Panc1 (cell line): ENCODE data around the gene UST.

ENCODE experiments used
- POLR2AphosphoS5 ChIP-seq: IDR thresholded peaks from 2 replicates; pipeline ENCODE4 v1.6.1; 2012; ENCODE audit warnings: mild to moderate bottlenecking, low read depth, low read length, moderate library complexity
- SIN3A ChIP-seq: IDR thresholded peaks from 2 replicates; pipeline ENCODE4 v1.6.1; 2012; ENCODE audit warnings: low read depth, mild to moderate bottlenecking, low read length, moderate library complexity, borderline replicate concordance; ENCODE audit not compliant: insufficient read depth
- TCF7L2 ChIP-seq: IDR thresholded peaks from 2 replicates; pipeline ENCODE4 v1.6.1; 2011; ENCODE audit warnings: mild to moderate bottlenecking, low read depth, low read length, inconsistent platforms
- TF ChIP-seq, protein P1 (sequence below): fragments of 450-650 bp; IDR thresholded peaks from 2 replicates; pipeline ENCODE4 v1.5.1; 2017; ENCODE audit warnings: mild to moderate bottlenecking
- TF ChIP-seq, protein P2 (sequence below), 2 experiments: IDR thresholded peaks; 2 replicates each; pipeline ENCODE4 v1.6.1; 2011 to 2012; ENCODE audit warnings: low read depth in 2 of 2, control low read depth in 1 of 2, low read length in 1 of 2, mild to moderate bottlenecking in 1 of 2, moderate library complexity in 1 of 2; ENCODE audit not compliant: insufficient read depth in 1 of 2

DNA sequence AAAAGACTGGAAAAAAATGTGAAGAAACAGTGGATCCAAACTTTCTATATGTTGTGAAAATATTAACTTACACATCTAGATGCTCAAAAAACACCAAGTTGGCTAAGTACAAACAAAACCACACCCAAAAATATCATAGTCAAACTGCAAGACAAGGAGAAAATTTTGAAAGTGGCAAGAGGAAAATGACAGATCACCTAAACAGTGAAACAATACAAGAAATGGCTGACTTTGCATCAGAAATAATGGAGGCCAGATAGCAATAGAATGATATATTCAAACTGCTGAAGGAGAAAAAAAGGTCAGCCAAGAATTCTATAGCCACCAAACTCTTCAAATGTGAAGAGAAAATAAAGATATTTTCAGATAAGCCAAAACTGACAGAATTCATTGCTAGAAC is 22.4 kb upstream of the UST start:
- TF ChIP-seq, protein P1, sequence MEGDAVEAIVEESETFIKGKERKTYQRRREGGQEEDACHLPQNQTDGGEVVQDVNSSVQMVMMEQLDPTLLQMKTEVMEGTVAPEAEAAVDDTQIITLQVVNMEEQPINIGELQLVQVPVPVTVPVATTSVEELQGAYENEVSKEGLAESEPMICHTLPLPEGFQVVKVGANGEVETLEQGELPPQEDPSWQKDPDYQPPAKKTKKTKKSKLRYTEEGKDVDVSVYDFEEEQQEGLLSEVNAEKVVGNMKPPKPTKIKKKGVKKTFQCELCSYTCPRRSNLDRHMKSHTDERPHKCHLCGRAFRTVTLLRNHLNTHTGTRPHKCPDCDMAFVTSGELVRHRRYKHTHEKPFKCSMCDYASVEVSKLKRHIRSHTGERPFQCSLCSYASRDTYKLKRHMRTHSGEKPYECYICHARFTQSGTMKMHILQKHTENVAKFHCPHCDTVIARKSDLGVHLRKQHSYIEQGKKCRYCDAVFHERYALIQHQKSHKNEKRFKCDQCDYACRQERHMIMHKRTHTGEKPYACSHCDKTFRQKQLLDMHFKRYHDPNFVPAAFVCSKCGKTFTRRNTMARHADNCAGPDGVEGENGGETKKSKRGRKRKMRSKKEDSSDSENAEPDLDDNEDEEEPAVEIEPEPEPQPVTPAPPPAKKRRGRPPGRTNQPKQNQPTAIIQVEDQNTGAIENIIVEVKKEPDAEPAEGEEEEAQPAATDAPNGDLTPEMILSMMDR, result no peak
- TF ChIP-seq POLR2AphosphoS5, result no peak
- TF ChIP-seq SIN3A, result no peak
- TF ChIP-seq, protein P2, sequence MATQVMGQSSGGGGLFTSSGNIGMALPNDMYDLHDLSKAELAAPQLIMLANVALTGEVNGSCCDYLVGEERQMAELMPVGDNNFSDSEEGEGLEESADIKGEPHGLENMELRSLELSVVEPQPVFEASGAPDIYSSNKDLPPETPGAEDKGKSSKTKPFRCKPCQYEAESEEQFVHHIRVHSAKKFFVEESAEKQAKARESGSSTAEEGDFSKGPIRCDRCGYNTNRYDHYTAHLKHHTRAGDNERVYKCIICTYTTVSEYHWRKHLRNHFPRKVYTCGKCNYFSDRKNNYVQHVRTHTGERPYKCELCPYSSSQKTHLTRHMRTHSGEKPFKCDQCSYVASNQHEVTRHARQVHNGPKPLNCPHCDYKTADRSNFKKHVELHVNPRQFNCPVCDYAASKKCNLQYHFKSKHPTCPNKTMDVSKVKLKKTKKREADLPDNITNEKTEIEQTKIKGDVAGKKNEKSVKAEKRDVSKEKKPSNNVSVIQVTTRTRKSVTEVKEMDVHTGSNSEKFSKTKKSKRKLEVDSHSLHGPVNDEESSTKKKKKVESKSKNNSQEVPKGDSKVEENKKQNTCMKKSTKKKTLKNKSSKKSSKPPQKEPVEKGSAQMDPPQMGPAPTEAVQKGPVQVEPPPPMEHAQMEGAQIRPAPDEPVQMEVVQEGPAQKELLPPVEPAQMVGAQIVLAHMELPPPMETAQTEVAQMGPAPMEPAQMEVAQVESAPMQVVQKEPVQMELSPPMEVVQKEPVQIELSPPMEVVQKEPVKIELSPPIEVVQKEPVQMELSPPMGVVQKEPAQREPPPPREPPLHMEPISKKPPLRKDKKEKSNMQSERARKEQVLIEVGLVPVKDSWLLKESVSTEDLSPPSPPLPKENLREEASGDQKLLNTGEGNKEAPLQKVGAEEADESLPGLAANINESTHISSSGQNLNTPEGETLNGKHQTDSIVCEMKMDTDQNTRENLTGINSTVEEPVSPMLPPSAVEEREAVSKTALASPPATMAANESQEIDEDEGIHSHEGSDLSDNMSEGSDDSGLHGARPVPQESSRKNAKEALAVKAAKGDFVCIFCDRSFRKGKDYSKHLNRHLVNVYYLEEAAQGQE (IDR thresholded peaks at IDR 0.05; ENCODE audit: insufficient read depth in 1 of 2, low read depth in 2 of 2, low read length in 1 of 2), result no peak
- TF ChIP-seq TCF7L2, result no peak
